ENCODE measurements around the gene UXS1. TPM values are rescaled to one million over a fixed set of nuclear protein-coding genes. Genes with fewer than 3 reads are reported as not detected.

The UXS1 gene
- total RNA-seq, 1 donor from 2014 or later: 35.6 TPM

DNA sequence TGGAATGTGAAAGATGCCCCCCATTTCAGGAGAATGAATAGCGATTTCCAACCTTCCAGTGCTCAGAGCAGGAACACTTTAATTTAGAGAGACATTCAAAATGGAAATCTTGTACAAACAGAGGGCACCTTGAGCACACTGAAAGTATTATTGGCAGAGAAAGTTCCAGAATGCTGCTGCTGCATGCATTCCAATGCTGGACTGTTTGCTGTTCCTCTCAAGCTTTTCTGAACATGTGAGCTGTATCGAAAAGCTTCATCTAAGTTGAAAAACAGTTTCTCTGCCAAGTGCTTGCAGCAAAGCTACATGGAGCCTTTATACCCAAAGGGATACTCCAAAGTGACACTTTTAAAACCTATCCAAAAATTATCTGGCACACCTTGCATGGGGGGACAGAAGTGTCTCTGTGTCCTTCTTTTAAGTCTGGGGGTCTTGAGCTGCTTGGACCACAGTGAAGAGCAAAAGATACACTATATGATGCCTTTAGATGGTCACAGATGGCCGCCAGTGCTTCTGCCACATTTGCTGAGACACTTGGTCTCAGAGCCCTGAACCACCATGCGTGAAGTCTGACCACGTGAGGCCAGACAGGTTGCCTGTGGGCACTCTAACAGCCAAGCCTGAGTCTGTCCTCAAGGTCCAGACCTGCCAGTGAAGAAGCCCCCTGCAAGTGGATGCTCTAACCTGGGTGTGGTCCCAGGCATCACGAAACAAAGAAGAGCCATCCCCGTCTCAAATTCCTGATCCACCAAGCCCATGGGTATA is 18.8 kb downstream of the UXS1 start:
- H3K27me3 ChIP-seq: no peaks in the 10 kb centered on the region
- TF ChIP-seq POLR2A (IDR thresholded peaks at IDR 0.05): no peak
- no peak for TF ChIP-seq POLR2AphosphoS5 (IDR thresholded peaks at IDR 0.05; ENCODE audit: insufficient read depth in 1 of 2, low read depth in 1 of 2)
- TF ChIP-seq, protein P1, sequence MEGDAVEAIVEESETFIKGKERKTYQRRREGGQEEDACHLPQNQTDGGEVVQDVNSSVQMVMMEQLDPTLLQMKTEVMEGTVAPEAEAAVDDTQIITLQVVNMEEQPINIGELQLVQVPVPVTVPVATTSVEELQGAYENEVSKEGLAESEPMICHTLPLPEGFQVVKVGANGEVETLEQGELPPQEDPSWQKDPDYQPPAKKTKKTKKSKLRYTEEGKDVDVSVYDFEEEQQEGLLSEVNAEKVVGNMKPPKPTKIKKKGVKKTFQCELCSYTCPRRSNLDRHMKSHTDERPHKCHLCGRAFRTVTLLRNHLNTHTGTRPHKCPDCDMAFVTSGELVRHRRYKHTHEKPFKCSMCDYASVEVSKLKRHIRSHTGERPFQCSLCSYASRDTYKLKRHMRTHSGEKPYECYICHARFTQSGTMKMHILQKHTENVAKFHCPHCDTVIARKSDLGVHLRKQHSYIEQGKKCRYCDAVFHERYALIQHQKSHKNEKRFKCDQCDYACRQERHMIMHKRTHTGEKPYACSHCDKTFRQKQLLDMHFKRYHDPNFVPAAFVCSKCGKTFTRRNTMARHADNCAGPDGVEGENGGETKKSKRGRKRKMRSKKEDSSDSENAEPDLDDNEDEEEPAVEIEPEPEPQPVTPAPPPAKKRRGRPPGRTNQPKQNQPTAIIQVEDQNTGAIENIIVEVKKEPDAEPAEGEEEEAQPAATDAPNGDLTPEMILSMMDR (IDR thresholded peaks at IDR 0.05): no peak
- no peaks in the 10 kb centered on the region for H3K9me3 ChIP-seq
- intact Hi-C loops (cut with DNase I): no loop called here
- peaks cover 15% of the 10 kb centered on the region for H3K4me1 ChIP-seq
- no peak for DNase-seq (ENCODE audit: extremely low spot score in 2 of 2)
- no peak overlapping the region for H3K4me3 ChIP-seq
- H3K36me3 ChIP-seq: no peaks in the 10 kb centered on the region
- no peak overlapping the region for H3K27ac ChIP-seq

DNA sequence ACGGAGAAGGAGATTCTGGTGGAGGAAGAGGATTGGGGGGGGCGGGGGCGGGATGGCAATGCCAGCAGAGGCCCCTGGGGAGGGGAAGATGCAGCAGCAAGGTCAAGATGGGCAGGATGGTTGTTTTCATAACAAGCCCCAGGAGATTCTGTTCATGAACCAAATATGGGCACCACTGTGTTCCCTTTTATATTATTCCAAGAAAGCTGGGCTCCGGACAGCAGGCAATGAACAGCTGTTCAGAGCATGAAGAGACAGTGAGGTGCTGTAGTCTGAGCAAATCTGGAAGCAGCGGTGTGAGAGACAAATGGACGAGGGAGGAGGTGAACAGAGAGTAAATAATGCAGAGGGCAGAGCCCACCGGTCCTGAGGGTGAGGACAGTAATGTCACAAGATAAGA is 20.0 kb downstream of the UXS1 start:
- Histone ChIP-seq H3K27me3 (no peaks in the 10 kb centered on the region), H3K27ac (no peak overlapping the region), H3K9me3 (no peaks in the 10 kb centered on the region), H3K4me1 (peaks cover 15% of the 10 kb centered on the region), H3K4me3 (no peak overlapping the region), H3K36me3 (no peaks in the 10 kb centered on the region)
- intact Hi-C loops (cut with DNase I): no loop called here
- no peak for DNase-seq (ENCODE audit: extremely low spot score in 2 of 2)
- TF ChIP-seq, protein P1 (IDR thresholded peaks at IDR 0.05): no peak
- TF ChIP-seq POLR2AphosphoS5 (IDR thresholded peaks at IDR 0.05; ENCODE audit: insufficient read depth in 1 of 2, low read depth in 1 of 2) (no peak), POLR2A (IDR thresholded peaks at IDR 0.05) (no peak)

DNA sequence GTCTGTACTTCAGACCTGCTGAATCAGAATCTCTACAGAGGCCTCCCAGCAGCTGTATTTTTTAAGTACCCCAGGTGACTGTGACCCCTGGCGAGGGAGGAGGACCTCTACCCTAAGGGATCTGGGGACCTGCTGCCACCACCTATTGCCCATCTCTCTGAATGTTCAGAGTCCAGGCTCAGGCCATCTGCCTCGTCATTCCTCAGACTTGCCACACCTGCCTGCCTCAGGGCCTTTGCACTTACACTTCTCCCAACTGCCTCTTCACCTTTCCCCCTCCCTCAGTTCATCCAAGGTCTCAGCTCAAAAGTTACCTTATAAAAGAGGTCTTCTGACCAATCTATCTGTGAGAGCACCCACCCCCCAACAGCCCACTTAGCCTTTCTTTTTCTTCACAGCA is 21.5 kb downstream of the UXS1 start:
- DNase-seq (ENCODE audit: extremely low spot score in 2 of 2): no peak
- Histone ChIP-seq H3K4me1 (peaks cover 15% of the 10 kb centered on the region), H3K27me3 (no peaks in the 10 kb centered on the region), H3K36me3 (no peaks in the 10 kb centered on the region), H3K4me3 (no peak overlapping the region), H3K9me3 (no peaks in the 10 kb centered on the region), H3K27ac (no peak overlapping the region)
- no peak for TF ChIP-seq POLR2A (IDR thresholded peaks at IDR 0.05)
- TF ChIP-seq, protein P1 (IDR thresholded peaks at IDR 0.05): no peak
- no peak for TF ChIP-seq POLR2AphosphoS5 (IDR thresholded peaks at IDR 0.05; ENCODE audit: insufficient read depth in 1 of 2, low read depth in 1 of 2)
- intact Hi-C loops (cut with DNase I): no loop called here

DNA sequence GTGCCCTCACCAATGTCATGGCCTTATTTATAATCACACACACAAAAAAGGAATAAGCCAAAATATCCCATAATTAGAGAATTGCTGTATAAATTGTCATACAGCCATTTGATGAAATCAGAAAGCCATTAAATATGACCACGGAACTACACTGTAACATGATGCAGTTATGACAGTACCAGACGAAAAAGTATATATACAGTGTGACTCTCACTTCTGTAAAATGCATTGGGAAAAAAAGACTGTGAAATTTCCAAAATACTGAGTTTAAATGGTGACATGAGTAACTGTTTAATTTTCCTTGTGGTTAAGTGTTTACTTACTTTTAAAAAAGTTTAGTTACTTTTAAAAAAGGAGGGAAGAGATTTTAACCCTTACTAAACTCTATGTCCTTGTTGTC is 25.4 kb downstream of the UXS1 start:
- Histone ChIP-seq H3K4me1 (no peaks in the 10 kb centered on the region), H3K4me3 (no peak overlapping the region), H3K36me3 (no peaks in the 10 kb centered on the region), H3K9me3 (no peaks in the 10 kb centered on the region), H3K27me3 (no peaks in the 10 kb centered on the region), H3K27ac (no peak overlapping the region)
- intact Hi-C loops (cut with DNase I): no loop called here
- TF ChIP-seq POLR2A (IDR thresholded peaks at IDR 0.05) (no peak), POLR2AphosphoS5 (IDR thresholded peaks at IDR 0.05; ENCODE audit: insufficient read depth in 1 of 2, low read depth in 1 of 2) (no peak)
- TF ChIP-seq, protein P1 (IDR thresholded peaks at IDR 0.05): no peak
- no peak for DNase-seq (ENCODE audit: extremely low spot score in 2 of 2)

DNA sequence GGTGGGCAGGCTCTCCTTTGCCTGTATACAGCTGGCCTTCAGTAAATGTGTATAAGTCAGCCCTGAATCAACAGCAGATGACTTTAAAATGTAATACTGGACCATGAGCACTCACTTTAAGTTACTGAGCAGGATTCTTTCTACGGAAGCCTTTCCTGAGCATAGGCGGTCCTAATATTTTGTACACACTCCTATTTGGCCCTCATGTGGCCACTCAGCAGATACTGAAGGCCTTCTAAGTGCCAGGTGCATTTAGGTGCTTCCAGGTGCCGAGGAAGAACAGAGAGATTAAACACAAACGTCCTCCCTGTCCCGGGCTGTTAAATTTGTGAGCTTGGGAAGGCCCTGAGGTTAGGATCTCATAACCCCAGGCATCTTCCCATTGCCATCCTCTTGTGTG is 27.0 kb downstream of the UXS1 start:
- Histone ChIP-seq H3K27ac (no peak overlapping the region), H3K4me1 (no peaks in the 10 kb centered on the region), H3K27me3 (no peaks in the 10 kb centered on the region), H3K36me3 (peaks cover 0 to 5% of the 10 kb centered on the region in 2 donors), H3K9me3 (no peaks in the 10 kb centered on the region), H3K4me3 (no peak overlapping the region)
- TF ChIP-seq POLR2A (IDR thresholded peaks at IDR 0.05): no peak
- TF ChIP-seq, protein P1 (IDR thresholded peaks at IDR 0.05): no peak
- no peak for TF ChIP-seq POLR2AphosphoS5 (IDR thresholded peaks at IDR 0.05; ENCODE audit: insufficient read depth in 1 of 2, low read depth in 1 of 2)
- intact Hi-C loops (cut with DNase I): no loop called here
- no peak for DNase-seq (ENCODE audit: extremely low spot score in 2 of 2)
